Activated T-cell treated with anti-CD3 and anti-CD28 coated beads for 48 hours (primary cell): Measurements from ENCODE around the gene PROX2.

Source experiments
- DNase-seq: peaks from one replicate; pipeline ENCODE4 v3.0.0-alpha.2; 2020; ENCODE audit warnings: low read depth

The PROX2 gene

GRCh38 chr14:74841230-74842207, 34.4 kb downstream of the PROX2 start:
- DNase-seq: no peak

- no peak for DNase-seq
Observed at GRCh38 chr14:74840603-74841030, 35.3 kb downstream of the PROX2 start.

- no peak for DNase-seq
Observed at GRCh38 chr14:74838166-74838565, 37.8 kb downstream of the PROX2 start.

- DNase-seq: no peak
Observed at GRCh38 chr14:74836251-74836960, 39.5 kb downstream of the PROX2 start.

GRCh38 chr14:74835645-74836250, 40.2 kb downstream of the PROX2 start:
- no peak for DNase-seq

GRCh38 chr14:74834692-74835392, 41.1 kb downstream of the PROX2 start:
- no peak for DNase-seq

- no peak for DNase-seq
Observed at GRCh38 chr14:74832849-74833248, 43.1 kb downstream of the PROX2 start.

- no peak for DNase-seq
Observed at GRCh38 chr14:74829251-74829650, 46.7 kb downstream of the PROX2 start.

- no peak for DNase-seq
Observed at GRCh38 chr14:74826574-74826973, 49.4 kb downstream of the PROX2 start.
